Raji (cell line): ENCODE results near the gene HTR4.

Experiments
- POLR2A ChIP-seq: IDR thresholded peaks from 2 replicates; pipeline ENCODE4 v1.6.1; 2011; ENCODE audit warnings: low read depth, low read length, control low read depth; ENCODE audit not compliant: insufficient read depth

Gene HTR4

DNA sequence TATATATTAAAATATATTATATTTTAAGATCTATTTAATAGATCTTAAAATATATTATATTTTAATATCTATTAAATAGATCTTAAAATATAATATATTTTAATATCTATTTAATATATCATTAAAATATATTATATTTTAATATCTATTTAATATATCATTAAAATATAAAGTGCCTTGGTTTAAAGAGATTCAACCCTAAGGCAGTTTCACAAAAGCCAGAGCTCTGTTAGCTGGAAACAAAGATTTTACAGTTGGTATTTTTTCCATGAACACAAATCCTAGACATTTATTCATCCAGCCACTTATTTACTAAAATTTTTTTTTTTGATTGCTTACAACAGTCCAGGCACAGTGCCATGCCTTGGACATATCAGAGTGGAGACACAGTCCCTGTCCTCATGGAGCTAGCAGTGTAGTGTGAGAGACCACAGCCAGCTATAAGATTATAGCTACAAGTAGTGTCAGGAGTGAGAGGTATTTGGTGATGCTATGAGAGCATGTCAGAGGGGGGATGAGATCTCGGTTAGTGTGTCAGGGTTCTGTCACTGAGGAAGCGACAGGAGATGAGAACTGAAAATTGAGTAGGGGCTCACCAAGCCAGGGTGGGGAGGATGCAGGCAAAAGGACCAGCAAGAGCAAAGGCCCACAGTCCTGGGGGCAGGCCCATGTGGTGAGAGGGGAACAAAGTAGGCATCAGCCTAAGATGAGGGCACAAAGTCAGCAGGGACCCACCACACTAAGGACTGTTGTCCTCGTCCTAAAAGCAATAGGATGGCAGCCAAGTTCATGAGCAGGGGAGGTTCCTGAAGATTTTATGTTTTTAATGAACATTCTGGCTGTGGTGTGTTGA, 196.1 kb downstream of the HTR4 start:
- no peak for TF ChIP-seq POLR2A

GRCh38 chr5:148457183-148457620, 197.1 kb downstream of the HTR4 start:
- no peak for TF ChIP-seq POLR2A

- no peak for TF ChIP-seq POLR2A
Observed at GRCh38 chr5:148455185-148455584, 199.1 kb downstream of the HTR4 start.

GRCh38 chr5:148454576-148454975, 199.8 kb downstream of the HTR4 start:
- TF ChIP-seq POLR2A, result no peak

DNA sequence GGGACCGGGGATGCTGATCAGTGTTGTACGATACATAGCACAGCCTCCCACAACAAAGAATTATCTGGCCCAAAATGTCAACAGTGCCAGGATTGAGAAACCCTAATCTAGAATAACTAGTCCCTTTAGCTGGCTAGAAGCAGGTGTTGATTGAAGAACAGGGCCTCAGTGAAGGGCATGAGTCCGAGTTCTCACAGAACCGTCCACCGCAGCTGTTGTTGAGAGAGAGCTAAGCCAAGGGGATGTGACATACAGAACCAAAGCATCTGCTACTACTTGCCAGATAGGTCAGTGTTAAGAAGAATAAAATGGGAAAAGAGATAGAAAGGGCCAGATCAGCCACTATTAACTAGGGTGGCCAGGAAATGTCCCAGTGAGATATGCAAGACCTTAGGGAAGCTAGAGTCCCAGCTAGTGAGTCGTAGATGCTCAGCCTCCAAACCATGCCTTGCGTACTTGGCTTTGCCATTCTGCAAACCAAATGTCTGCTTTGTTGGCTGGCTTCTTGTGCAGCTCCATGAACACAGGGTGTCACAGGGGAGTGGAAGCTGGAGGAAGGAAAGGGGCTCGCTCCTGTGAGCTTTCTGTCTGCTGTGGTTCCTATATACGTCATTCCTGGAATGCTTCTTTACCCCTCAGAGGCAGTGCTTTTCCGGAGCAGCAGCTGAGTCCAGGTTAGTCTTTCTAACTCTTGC, 201.7 kb downstream of the HTR4 start:
- TF ChIP-seq POLR2A, result no peak

GRCh38 chr5:148446611-148447010, 207.7 kb downstream of the HTR4 start:
- no peak for TF ChIP-seq POLR2A

DNA sequence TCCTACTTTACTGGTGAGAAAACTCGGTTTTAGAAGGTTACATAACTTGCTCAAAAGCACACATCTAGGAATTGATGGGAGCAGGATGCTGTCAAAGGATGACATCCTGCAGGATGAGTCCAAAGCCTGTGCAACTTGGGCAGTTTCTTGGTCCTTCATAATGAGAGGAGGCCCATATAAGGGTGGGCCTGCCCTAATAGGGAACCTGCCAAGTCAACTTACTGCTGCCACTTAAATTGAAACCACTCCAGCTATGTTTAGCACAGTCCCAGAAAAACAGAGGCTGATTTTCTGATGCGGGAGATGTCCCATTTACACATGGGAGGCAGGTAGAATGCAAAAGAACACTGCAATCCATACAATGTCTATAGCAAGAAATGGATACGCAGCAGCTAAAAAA, 208.7 kb downstream of the HTR4 start:
- TF ChIP-seq POLR2A, result no peak

DNA sequence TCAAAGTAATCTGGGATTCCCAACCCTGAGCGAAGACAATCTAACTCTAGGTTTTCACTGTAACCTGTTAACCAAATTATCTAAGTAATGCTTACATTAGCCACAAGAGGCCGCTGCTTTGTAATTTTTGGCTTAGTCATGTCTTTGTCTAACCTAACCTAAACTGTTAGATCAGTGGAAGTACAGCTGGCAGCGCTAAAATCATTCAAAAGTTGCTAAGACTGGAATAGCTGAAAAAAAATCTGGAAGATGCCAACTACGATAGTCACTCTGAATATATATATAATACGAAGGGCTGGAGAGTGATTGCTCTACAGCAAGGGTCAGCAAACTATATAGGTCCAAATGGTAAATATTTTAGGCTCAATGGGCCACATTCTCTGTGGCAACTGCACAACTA, 210.3 kb downstream of the HTR4 start:
- TF ChIP-seq POLR2A, result no peak

GRCh38 chr5:148443241-148443640, 211.1 kb downstream of the HTR4 start:
- no peak for TF ChIP-seq POLR2A

- TF ChIP-seq POLR2A, result no peak
Observed at GRCh38 chr5:148438933-148439332, 215.4 kb downstream of the HTR4 start.

DNA sequence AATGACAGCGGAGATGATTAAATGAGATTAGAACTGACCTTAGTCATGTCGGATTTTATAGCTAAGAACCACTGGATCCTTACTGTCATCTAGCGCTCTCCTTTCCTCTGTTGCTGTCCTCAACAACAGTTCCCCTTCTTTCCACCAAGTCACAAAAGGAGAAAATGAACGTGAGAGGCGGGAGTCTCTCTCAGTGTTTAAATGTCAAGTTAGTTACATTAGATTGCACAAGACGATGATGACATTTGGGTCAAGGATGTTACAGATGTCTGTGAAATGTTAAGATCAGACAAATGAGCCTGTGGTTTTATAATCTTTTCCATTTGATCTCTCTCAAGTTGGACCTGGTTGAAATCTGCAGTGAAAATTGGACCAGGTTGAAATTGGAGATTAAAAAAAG, 217.1 kb downstream of the HTR4 start:
- no peak for TF ChIP-seq POLR2A

DNA sequence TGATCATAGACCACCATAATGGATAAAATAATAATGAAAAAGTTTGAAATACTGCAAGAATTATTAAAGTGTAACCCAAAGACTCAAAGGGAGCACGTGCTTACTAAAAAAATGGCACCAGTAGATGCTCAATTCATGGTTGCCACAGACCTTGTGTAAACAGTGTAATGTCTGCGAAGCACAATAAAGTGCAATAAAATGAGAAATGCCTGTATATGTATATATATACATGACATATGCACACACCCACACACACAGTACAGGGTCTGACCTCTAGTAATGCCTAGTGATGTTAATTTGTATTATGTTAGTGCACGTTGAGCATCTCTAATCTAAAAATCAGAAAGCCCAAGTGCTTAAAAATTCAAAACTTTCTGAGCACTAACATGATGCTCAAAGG, 218.3 kb downstream of the HTR4 start:
- no peak for TF ChIP-seq POLR2A

GRCh38 chr5:148433826-148434225, 220.5 kb downstream of the HTR4 start:
- no peak for TF ChIP-seq POLR2A
